ENCODE results near the gene CPEB4.

Gene CPEB4

GRCh38 chr5:173953528-173954090, 65.5 kb downstream of the CPEB4 start:
- no peak for DNase-seq

GRCh38 chr5:173954671-173955521, 66.7 kb downstream of the CPEB4 start:
- DNase-seq: no peak

- no peak for DNase-seq
Observed at GRCh38 chr5:173960986-173961385, 72.8 kb downstream of the CPEB4 start.

- DNase-seq: no peak
Observed at GRCh38 chr5:173961418-173961817, 73.3 kb downstream of the CPEB4 start.

DNA sequence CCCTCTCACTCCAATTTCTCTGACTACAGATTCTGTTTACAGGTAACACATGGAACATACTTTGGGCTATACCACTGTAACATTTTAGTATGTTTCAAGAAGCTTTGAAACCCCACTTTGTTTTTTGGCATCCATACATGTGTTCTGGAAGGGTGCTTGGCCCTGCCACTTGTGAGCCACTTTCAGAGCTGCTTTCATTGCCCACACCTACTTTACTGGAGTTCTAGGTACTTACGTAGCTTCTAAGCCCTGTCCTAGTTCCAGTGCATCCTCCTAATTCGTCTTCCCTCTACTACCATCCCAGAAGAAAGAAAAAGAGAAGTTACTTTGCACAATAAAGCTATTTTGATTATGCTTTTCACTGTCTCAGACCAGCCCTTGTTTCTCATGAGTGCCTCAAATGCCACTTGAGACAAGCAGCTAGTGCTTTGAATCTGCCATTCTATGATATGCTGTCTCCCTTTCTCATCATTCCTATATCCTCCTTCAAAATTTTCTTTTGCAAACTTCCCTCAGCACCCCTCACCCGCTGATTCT, 74.4 kb downstream of the CPEB4 start:
- no peak for DNase-seq

DNA sequence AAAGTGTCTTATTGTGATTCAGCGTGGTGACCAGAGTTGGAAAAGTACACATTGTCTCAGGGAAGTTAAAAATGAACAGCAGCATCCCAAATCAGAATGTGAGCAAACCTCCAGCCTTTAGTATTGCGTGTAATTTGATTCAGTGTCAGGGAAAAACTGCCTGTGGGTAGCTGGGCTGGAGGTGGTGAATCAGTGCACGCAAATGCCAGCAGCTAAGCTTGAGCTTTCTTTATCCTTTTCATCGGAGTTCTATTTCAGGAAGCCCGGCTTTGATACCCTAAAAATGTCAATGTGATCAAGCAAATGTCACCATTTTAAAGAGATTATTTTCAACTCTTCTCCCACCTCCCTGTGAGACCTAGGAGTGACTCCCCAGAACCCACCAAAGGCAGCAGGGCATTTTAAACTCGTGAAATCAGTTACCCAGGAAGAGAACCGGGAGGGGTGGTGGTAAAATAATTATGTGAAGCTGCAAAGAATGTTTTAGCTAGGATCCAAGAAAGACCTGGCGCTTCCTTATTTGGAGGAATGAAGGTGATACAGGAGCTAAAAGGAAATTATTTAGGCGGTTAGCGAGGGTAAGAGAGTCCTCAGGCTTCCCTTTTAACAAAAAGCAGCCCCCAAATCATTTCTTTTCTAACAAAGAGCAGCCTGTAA, 75.2 kb downstream of the CPEB4 start:
- DNase-seq: no peak

DNA sequence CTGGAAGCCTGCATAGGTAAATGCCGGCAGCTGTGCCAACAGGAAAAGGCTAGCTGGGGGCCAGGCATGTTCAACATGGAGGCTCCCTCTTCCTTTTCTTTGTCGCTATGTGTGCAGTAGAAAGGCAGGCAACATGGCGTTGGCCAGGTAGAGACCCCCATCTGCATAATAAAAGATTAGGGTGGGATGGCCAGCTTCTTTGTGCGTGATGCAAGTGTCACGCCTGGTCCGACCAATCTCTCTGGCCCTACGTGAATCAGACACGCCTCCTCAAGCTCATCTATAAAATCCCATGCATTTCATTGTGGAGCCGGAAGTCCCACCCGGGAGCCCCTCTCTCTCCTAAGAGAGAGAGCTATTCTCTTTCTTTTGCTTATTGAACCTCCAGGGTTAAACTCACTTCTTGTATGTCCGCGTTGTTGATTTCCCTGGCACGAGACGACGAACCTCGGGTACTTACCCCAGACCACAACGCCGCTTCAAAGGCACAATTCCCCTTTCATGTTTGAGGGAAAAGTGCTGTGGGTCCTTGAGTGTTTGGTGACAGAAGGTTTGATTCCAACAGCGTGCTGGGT, 75.8 kb downstream of the CPEB4 start:
- no peak for DNase-seq

GRCh38 chr5:173964506-173964905, 76.4 kb downstream of the CPEB4 start:
- DNase-seq: no peak

DNA sequence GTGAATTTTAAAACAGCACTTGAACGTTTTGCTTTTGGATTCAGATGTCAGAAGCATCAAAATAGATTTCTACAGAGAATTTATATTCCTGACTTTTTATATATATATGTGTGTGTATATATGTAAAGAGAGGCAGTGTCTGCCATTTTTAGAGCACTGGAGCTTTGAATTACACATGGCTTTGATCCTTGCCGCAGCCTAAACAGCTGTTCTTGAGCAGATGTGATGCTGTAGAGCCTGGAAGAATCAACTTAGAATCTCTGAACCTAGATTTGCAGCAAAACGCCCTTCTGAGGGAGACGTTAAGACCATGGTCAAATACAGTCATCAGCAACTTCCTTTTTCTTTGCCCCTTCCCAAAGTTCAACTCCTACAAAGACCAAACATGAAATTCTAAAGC, 79.1 kb downstream of the CPEB4 start:
- DNase-seq: no peak

- no peak for DNase-seq
Observed at GRCh38 chr5:173968154-173968797, 80.1 kb downstream of the CPEB4 start.

DNA sequence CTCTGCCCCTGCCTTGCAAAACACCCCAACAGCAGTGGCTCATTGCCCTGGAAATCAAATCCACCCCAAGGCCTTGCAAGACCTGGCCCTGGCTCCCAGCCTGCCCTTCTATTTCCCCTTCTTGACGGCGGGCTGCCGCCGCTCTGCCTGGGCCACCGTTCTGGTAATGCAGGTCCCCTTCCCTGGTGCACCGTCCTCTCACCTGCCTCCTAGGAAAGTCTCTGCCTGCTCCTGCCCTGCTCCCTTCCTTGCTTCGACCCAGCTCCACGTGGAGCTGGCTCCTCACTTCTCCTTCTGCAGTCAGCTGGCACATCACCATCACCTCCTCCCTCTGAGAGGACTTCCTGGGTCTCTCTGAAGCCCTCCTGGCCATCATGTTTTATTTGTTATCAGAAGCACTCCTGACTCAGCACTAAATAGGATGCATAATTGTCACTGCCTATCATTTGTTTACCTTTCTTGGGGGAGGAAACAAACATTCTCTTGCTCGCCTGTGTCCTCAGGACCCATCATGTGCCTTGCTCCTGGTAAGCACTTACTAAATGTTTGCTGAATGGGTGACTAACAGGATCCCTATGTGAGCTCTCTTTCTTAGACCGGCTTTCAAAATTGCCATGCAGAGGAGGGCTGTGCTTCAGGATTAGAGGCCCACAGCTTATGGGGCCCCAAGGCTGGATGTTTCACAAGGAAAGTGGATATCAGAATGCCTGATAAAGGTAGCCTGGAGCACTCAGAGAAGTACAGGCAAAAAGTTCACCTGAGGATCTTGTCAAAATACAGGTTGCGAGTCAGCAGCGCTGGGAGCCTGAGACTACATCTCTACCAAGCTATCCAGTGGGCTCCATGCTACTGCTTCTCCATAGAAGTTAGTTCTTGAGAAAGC, 81.3 kb downstream of the CPEB4 start:
- no peak for DNase-seq

DNA sequence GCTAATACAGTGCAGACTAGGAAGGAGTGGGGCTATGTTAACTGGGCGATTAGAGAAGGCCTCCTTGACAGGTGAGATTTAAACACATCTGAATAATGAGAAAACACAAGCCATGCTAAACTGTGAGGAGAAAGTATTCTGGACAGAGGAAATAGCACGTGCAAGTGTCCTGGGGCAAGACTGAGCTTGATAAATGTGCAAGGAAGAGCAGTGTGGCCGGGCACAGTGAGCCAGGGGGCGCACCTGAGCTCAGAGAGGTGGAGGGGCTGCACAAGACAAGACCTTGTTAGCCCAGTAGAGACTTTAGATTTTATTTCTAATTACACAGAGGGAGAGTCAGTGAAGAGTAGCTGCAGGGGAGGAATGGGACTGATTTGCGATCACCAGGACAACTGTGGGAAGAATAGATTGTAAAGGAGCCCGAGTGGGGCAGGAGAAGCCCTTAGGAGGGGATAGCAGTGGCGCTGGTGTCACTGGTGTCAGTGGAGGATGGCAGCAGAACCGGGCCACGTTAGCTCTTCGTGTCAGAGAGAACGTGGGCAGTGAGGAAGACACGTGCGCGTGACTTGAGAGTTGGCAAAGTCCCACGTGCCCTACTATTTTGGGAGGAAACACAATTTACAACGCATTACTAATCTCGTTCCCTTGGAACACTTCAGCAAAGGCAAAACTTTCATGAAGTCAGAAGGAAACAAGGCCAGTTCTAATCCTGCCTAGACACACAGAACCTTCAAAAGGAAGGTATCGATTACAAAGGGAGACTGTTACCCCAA, 82.9 kb downstream of the CPEB4 start:
- no peak for DNase-seq

DNA sequence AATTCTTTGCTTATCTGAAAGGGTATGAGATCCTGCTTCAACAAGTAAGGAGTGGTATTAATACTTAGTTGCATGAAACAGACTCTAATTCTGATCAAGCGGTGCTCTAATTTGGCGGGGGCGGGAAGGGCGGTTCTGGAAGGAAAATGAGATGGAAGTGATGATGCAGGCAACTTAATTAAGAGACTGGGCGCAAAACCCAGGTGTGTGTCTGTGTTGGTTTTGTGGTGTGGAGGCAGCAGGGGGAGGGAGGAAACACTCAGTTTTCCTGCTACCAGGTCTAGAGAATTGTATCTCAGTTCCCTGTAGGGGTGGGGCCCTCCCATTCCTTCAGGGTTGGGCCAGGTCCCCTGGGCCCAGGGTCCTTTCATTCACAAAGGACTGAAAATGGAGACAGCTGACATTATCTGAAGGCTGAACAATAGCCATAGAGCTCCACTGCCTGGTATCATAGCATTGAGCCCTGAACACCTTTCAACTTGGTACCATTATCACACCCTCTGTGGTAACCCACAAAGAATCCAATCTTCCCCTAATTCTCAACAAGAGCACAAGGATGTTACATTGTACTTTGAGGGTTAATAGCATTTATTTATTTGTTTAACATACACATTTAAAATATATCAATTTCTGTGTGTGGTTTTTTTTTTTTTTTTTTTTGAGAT, 83.7 kb downstream of the CPEB4 start:
- DNase-seq: no peak

DNA sequence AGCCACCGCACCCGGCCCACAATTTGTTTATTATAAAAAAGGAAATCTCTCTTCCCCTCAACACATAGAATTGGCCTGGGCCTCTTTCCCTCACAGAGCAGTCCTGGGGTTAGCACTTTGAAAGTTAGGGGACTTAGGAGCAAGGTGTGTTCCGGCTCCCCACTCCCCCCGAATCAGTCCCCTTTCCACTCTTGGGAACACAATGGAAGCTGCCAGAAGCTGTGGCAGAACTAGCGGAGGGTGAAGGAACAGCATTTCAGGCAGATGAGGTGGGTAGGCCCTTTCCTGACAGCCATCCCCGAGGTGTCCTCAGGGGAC, 84.4 kb downstream of the CPEB4 start:
- DNase-seq: no peak

DNA sequence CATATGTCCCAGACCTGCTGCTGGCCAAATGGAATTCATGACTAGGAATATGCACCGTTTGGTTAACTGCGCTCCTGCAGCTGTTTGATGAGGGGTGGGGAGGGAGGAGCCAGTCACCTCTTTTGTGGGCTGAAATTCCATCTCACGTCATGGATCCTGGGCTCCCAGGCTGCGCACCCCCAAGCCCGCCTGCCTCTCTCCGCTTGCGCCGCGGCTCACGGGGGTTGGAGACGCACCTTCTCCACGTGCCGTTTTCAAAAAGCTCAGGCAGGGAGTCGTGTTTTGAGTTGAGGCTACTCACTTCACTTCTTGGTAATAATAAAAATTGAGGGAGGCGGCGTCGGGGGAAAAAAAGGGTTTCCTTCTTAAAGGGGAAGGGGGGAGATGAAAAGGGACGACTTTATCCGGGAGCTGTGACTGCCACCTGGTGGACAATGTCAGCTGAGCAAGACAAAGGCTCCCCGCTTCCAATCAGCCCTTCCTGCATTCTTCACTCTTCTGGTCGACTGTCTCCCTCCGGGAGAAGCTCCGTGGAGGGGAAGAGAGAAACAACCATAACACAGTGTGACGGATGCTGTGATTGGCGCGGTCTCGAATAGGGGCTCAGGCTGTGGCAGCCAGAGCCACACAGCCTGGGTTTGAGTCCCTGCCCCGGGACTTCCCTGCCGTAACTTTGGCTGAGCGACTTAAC, 84.9 kb downstream of the CPEB4 start:
- peak; percentile 52 for DNase-seq

- no peak for DNase-seq
Observed at GRCh38 chr5:173973616-173973969, 85.4 kb downstream of the CPEB4 start.

DNA sequence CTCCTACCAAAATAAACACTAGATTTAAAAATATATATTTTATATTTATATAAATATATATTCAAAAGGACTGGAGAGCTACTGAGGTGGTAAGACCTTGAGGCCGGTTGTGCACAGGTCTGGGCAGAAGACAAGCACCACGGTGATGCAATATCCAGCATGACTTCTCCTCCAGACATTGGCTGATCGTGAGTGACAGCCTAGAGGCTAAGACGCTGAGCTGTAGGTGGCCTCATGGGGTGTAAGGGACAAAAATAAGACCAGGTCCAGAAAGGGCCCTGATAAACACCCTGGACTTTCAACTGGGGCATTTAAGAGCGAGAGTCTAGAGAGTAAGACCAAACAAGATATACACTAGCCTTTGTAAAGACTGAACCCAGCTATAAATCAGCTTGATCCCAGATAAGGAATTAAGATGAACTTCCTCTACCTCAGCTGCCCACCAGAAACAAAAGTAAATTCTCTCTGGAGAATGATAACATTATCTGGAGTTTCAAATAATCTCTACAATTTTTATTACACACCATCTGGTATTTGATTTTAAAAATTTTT, 86.6 kb downstream of the CPEB4 start:
- no peak for DNase-seq

- no peak for DNase-seq
Observed at GRCh38 chr5:173981185-173981761, 93.1 kb downstream of the CPEB4 start.

GRCh38 chr5:173984218-173984617, 96.1 kb downstream of the CPEB4 start:
- DNase-seq: peak; percentile 3

Data from NCI-H2171 treated with DMSO at 0.1 percent for 48 hours (cell line).